CD8-positive, alpha-beta memory T cell (primary cell): ENCODE data around the gene FZD10. TPM values are rescaled to one million over a fixed set of nuclear protein-coding genes. Genes with fewer than 3 reads are reported as not detected.

Experiments
- polyA plus RNA-seq: library from polyadenylated mRNA; unstranded; fragments of 300-500 nt; fragmentation: Illumina TruSeq; gene quantifications from one replicate; pipeline ENCODE4 v1.2.3, GENCODE V29; 2021
- total RNA-seq, 2 experiments: library from RNA; stranded (reverse); gene quantifications; one replicate each; pipeline ENCODE4 v1.2.3, GENCODE V29; 2021

Gene FZD10
- total and polyA plus RNA-seq, 3 experiments from 2014 or later: not detected

Other genes starting within 250 kb of the FZD10 start
- not detected for gene PIWIL1, start 175.4 kb downstream of the FZD10 start, total RNA-seq
- not detected for gene PIWIL1, start 175.4 kb downstream of the FZD10 start, polyA plus RNA-seq